ENCODE measurements around the gene DLG2. TPM values are rescaled to one million over a fixed set of nuclear protein-coding genes. Genes with fewer than 3 reads are reported as not detected.
A peak's percentile ranks its signal among the peaks of the same experiment; 100 is the strongest.

DLG2 gene
- total RNA-seq, 1 donor from 2014 or later: 6.7 TPM

DNA sequence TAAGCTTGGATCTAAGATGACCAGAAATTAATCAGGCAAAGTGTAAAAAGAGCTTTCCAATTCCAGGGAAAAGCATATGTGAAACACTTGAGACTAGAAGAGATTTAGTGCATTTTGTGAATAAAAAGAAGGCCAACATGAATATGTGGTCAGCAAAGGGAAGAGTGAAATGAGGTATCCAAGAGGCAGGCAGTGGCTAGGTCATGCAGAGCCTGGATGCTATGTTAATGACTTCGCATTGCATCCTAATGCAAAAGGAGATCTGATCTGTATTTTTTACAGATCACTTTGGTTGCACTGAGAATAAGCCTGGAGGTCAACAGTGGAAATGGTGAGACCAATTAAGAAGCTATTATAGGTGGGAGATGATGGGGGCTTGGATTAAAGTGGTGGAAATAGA lies 1699.7 kb downstream of the DLG2 start:
- TF ChIP-seq, protein P1, sequence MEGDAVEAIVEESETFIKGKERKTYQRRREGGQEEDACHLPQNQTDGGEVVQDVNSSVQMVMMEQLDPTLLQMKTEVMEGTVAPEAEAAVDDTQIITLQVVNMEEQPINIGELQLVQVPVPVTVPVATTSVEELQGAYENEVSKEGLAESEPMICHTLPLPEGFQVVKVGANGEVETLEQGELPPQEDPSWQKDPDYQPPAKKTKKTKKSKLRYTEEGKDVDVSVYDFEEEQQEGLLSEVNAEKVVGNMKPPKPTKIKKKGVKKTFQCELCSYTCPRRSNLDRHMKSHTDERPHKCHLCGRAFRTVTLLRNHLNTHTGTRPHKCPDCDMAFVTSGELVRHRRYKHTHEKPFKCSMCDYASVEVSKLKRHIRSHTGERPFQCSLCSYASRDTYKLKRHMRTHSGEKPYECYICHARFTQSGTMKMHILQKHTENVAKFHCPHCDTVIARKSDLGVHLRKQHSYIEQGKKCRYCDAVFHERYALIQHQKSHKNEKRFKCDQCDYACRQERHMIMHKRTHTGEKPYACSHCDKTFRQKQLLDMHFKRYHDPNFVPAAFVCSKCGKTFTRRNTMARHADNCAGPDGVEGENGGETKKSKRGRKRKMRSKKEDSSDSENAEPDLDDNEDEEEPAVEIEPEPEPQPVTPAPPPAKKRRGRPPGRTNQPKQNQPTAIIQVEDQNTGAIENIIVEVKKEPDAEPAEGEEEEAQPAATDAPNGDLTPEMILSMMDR (IDR thresholded peaks at IDR 0.05; ENCODE audit: unreplicated experiment): no peak
- DNase-seq (ENCODE audit: low spot score in 2 of 2, unreplicated experiment in 2 of 2): no peak
- no peak overlapping the region for H3K4me3 Mint-ChIP-seq
- peaks cover 4% of the 10 kb centered on the region for H3K9me3 Mint-ChIP-seq
- H3K36me3 Mint-ChIP-seq: no peaks in the 10 kb centered on the region
- no peak overlapping the region for H3K27ac Mint-ChIP-seq
- H3K27me3 Mint-ChIP-seq (ENCODE audit: low read depth): no peaks in the 10 kb centered on the region
- H3K4me1 Mint-ChIP-seq: peaks cover 16% of the 10 kb centered on the region

DNA sequence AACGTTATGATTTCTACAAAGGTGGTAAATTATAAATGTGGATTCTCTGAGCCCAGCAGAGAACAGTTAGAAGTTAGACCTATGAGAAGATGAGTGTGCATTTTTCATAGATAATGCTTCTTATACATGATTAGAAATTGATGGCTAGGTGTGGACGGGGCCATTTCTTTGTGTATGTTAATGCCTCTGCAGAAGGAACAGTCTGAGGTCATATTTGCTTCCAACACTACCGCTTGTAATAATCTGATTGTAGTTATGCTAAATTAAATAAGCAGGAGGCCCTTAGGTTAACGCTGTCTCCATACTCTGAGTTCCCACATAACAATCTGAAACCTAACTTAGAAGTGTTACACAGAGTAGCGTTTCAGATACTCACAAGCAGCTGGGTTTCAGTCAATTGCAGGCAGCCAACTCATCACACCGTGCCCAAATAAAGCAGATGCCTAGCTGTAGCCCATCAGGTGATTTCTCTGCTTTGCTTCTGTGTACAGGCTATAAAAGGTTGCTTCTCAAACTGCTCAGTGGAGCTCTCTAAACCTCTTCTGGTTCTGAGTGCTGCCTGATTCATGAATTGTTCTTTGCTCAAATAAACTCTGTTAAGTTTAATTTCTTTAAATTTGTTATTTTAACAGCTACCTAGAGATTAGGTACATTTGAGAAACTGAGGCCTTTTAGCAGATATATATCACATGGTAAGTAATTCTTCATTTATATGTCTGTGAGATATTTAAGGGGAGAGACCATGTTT lies 1702.2 kb downstream of the DLG2 start:
- H3K27me3 Mint-ChIP-seq (ENCODE audit: low read depth): no peaks in the 10 kb centered on the region
- H3K4me3 Mint-ChIP-seq: no peak overlapping the region
- no peaks in the 10 kb centered on the region for H3K36me3 Mint-ChIP-seq
- DNase-seq (ENCODE audit: low spot score in 2 of 2, unreplicated experiment in 2 of 2): no peak
- peaks cover 4% of the 10 kb centered on the region for H3K9me3 Mint-ChIP-seq
- TF ChIP-seq, protein P1 (IDR thresholded peaks at IDR 0.05; ENCODE audit: unreplicated experiment): no peak
- H3K4me1 Mint-ChIP-seq: peaks cover 28% of the 10 kb centered on the region
- H3K27ac Mint-ChIP-seq: no peak overlapping the region

DNA sequence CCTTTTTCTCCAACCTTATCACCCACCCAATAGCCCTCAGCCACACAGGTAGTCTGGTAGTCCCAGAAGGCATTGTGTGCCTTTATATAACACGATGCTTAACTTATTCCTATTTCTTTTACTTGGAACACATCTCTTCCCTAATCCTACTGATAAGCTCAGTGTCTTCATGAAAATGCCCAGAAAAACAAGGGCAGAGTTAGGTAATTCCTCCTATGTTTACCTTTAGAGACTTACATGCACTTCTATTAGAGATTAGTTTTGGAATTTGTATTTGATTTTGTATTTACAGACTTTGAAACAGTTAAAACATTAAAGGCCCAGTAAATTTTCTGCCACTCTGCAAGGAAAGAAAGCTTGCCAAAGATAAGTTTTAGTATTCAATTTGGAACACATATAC lies 1703.2 kb downstream of the DLG2 start:
- TF ChIP-seq, protein P1 (IDR thresholded peaks at IDR 0.05; ENCODE audit: unreplicated experiment): no peak
- H3K36me3 Mint-ChIP-seq: no peaks in the 10 kb centered on the region
- H3K4me1 Mint-ChIP-seq: peaks cover 28% of the 10 kb centered on the region
- H3K9me3 Mint-ChIP-seq: peaks cover 4% of the 10 kb centered on the region
- H3K27me3 Mint-ChIP-seq (ENCODE audit: low read depth): no peaks in the 10 kb centered on the region
- no peak for DNase-seq (ENCODE audit: low spot score in 2 of 2, unreplicated experiment in 2 of 2)
- H3K4me3 Mint-ChIP-seq: no peak overlapping the region
- H3K27ac Mint-ChIP-seq: peak overlapping the region; percentile 69

DNA sequence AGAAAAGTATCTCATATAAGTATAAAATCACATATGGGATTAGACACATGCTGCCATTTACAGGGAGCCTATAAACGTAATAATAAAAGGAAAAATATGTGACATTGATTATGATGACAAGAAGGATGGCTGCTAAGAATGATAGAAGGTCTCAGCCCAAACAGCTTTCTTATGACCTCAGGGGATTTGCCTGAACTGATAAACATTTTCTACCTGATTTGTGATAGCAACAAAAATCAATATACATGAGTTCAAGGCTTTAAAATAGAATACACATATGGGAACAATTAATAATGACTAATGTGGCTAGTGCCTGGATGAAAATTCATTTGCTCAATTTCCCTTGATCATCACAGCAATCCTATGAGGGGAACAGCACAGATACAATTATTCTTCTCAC lies 1704.2 kb downstream of the DLG2 start:
- Mint-ChIP-seq H3K4me3 (no peak overlapping the region), H3K27ac (peak overlapping the region; percentile 4), H3K4me1 (peaks cover 28% of the 10 kb centered on the region), H3K9me3 (peaks cover 4% of the 10 kb centered on the region), H3K36me3 (no peaks in the 10 kb centered on the region), H3K27me3 (ENCODE audit: low read depth) (no peaks in the 10 kb centered on the region)
- DNase-seq (ENCODE audit: low spot score in 2 of 2, unreplicated experiment in 2 of 2): no peak
- TF ChIP-seq, protein P1 (IDR thresholded peaks at IDR 0.05; ENCODE audit: unreplicated experiment): no peak

DNA sequence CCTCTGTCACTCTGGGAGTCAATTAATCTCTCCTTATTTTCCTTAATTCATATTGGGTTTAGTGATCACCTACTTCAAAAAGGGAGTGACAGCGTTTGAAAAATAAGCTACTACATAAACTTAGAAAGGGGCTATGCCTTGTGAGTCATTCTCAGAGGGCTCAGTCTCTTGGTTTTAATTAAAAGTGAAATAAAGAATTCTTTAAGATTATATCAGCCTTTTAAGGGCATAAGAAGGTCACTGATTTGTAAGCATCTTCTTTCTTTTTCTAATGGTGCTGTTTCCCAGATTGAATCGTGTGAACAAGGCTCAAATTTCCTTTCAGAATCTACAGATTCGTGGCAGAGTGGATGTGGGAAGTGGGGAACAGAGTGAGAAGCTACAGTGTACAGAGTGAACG lies 1704.8 kb downstream of the DLG2 start:
- Mint-ChIP-seq H3K4me1 (peaks cover 28% of the 10 kb centered on the region), H3K4me3 (no peak overlapping the region), H3K36me3 (no peaks in the 10 kb centered on the region), H3K27me3 (ENCODE audit: low read depth) (no peaks in the 10 kb centered on the region), H3K9me3 (peaks cover 4% of the 10 kb centered on the region), H3K27ac (peak overlapping the region; percentile 32)
- TF ChIP-seq, protein P1 (IDR thresholded peaks at IDR 0.05; ENCODE audit: unreplicated experiment): no peak
- no peak for DNase-seq (ENCODE audit: low spot score in 2 of 2, unreplicated experiment in 2 of 2)

All from mesothelial cell of epicardium (in vitro differentiated cells).